ENCODE measurements around the gene KCNK10.

The KCNK10 gene

GRCh38 chr14:88143810-88144209 is 179.3 kb downstream of the KCNK10 start:
- no peak for DNase-seq (ENCODE audit: low read depth)
- H3K4me3 ChIP-seq (ENCODE audit: control insufficient read depth, low read depth, low read length), result no peak overlapping the region
- TF ChIP-seq, protein P1, sequence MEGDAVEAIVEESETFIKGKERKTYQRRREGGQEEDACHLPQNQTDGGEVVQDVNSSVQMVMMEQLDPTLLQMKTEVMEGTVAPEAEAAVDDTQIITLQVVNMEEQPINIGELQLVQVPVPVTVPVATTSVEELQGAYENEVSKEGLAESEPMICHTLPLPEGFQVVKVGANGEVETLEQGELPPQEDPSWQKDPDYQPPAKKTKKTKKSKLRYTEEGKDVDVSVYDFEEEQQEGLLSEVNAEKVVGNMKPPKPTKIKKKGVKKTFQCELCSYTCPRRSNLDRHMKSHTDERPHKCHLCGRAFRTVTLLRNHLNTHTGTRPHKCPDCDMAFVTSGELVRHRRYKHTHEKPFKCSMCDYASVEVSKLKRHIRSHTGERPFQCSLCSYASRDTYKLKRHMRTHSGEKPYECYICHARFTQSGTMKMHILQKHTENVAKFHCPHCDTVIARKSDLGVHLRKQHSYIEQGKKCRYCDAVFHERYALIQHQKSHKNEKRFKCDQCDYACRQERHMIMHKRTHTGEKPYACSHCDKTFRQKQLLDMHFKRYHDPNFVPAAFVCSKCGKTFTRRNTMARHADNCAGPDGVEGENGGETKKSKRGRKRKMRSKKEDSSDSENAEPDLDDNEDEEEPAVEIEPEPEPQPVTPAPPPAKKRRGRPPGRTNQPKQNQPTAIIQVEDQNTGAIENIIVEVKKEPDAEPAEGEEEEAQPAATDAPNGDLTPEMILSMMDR (IDR thresholded peaks at IDR 0.05; ENCODE audit: control insufficient read depth, insufficient read depth, low read depth, low read length, missing control alignments), result no peak

DNA sequence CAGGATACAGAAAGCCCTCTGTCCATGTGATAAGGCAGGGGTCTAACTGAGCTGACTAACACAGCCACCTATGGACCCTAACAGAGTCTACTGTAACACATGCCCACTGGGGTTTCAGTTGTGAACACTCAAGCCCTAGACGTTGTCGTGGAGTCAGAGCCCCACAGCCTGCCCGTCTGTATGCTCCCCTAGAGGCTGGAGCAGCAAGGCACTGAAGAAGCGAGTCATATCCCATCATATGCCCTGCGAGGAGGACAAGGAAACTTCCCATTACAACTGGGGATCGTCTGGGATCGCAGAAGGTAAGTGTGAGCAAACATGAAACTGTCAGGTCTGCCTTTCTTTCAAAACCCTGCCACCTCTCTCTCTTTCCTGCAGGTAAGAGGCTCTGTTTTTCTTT is 180.1 kb downstream of the KCNK10 start:
- H3K4me3 ChIP-seq (ENCODE audit: control insufficient read depth, low read depth, low read length), result no peak overlapping the region
- no peak for DNase-seq (ENCODE audit: low read depth)
- TF ChIP-seq, protein P1 (IDR thresholded peaks at IDR 0.05; ENCODE audit: control insufficient read depth, insufficient read depth, low read depth, low read length, missing control alignments), result no peak

DNA sequence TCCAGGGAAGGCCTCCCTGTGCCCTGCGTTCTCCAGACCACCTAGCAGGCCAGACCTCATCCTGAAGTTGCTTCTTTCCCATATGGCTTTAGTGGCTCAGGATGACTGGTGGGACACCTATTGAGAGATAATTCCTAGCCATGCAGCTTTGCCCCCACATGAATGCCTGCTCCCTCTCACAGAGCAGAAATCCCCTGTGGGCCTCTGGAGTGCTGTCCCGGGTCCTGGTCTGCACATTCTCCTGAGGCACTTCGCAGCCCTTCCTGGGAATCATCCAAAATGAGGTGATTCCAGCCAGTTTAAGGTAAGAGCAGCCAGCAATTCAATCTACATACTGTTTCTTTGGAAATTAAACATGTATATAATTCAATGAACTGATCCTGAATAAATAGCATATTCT is 182.2 kb downstream of the KCNK10 start:
- TF ChIP-seq, protein P1 (IDR thresholded peaks at IDR 0.05; ENCODE audit: control insufficient read depth, insufficient read depth, low read depth, low read length, missing control alignments), result no peak
- DNase-seq (ENCODE audit: low read depth), result no peak
- H3K4me3 ChIP-seq (ENCODE audit: control insufficient read depth, low read depth, low read length), result no peak overlapping the region

- no peak overlapping the region for H3K4me3 ChIP-seq (ENCODE audit: control insufficient read depth, low read depth, low read length)
- TF ChIP-seq, protein P1 (IDR thresholded peaks at IDR 0.05; ENCODE audit: control insufficient read depth, insufficient read depth, low read depth, low read length, missing control alignments), result no peak
- no peak for DNase-seq (ENCODE audit: low read depth)
Measured at GRCh38 chr14:88137327-88137726, 185.7 kb downstream of the KCNK10 start.

Measured in AG09309 (cell line).